NCI-H774 (cell line): ENCODE measurements around the gene MC2R.
"Not testable (repeated sequence)": the region's sequence is repeated elsewhere in the genome, so short reads cannot be mapped to it uniquely, and the experiment has no call there.

ENCODE experiments used
- DNase-seq: peaks from one replicate; lab custom pipeline; 2025; lab: John Stamatoyannopoulos, UW

Gene MC2R

GRCh38 chr18:13893418-13893760, 21.9 kb downstream of the MC2R start:
- no peak for DNase-seq

GRCh38 chr18:13892098-13892497, 23.2 kb downstream of the MC2R start:
- DNase-seq = no peak

GRCh38 chr18:13890761-13891361, 24.5 kb downstream of the MC2R start:
- no peak for DNase-seq

- DNase-seq = no peak
These were observed 25.7 kb downstream of the MC2R start for GRCh38 chr18:13889671-13890070.

GRCh38 chr18:13888191-13888716, 27.1 kb downstream of the MC2R start:
- DNase-seq = no peak

- no peak for DNase-seq
These were observed 30.3 kb downstream of the MC2R start for GRCh38 chr18:13885009-13885408.

GRCh38 chr18:13879937-13880336, 35.4 kb downstream of the MC2R start:
- DNase-seq = no peak

- DNase-seq = no peak
These were observed 35.8 kb downstream of the MC2R start for GRCh38 chr18:13879492-13879891.

GRCh38 chr18:13878857-13879256, 36.5 kb downstream of the MC2R start:
- DNase-seq = no peak

GRCh38 chr18:13877157-13877556, 38.2 kb downstream of the MC2R start:
- no peak for DNase-seq

- DNase-seq = no peak
These were observed 40.8 kb downstream of the MC2R start for GRCh38 chr18:13874558-13874957.

GRCh38 chr18:13872932-13873331, 42.4 kb downstream of the MC2R start:
- DNase-seq = no peak

- no peak for DNase-seq
These were observed 43.0 kb downstream of the MC2R start for GRCh38 chr18:13872373-13872772.

- no peak for DNase-seq
These were observed 43.6 kb downstream of the MC2R start for GRCh38 chr18:13871701-13872100.

- no peak for DNase-seq
These were observed 46.6 kb downstream of the MC2R start for GRCh38 chr18:13868501-13869271.

GRCh38 chr18:13862898-13863297, 52.4 kb downstream of the MC2R start:
- DNase-seq = not testable (repeated sequence)

GRCh38 chr18:13849791-13850190, 65.5 kb downstream of the MC2R start:
- DNase-seq = no peak

GRCh38 chr18:13836559-13836958, 78.8 kb downstream of the MC2R start:
- DNase-seq = no peak

- no peak for DNase-seq
These were observed 80.1 kb downstream of the MC2R start for GRCh38 chr18:13835202-13835601.

- DNase-seq = no peak
These were observed 80.8 kb downstream of the MC2R start for GRCh38 chr18:13834496-13835015.
